SK-N-SH (cell line): Measurements from ENCODE around the gene CREG1. TPM values are rescaled to one million over a fixed set of nuclear protein-coding genes. Genes with fewer than 3 reads are reported as not detected.

ENCODE experiments used
- CTCF ChIA-PET: fragments of 300-600, 350-600 bp; formaldehyde crosslinking; extraction: SDS; loops from one replicate; lab custom pipeline; 2021; lab: Yijun Ruan, JAX
- POLR2A ChIA-PET: fragments of 350-600 bp; sonication (Branson Sonifier 250); formaldehyde crosslinking; extraction: SDS; loops from one replicate; lab custom pipeline; 2020; ENCODE audit warnings: antibody characterized with exemption, inconsistent platforms; lab: Yijun Ruan, JAX
- DNase-seq: peaks from one replicate; pipeline ENCODE4 v3.0.0; 2012
- H2AFZ ChIP-seq: fragments of 200-600 bp; sonication (generic); 2 replicates; pipeline ENCODE4 v1.8.1; 2016; ENCODE audit warnings: antibody characterized with exemption, mild to moderate bottlenecking, low read depth
- H3F3A ChIP-seq: fragments of 200-600 bp; sonication (generic); replicated peaks from 2 replicates; pipeline ENCODE3; 2016; ENCODE audit warnings: antibody characterized with exemption, mild to moderate bottlenecking; ENCODE audit not compliant: insufficient read depth
- H3K27ac ChIP-seq, 2 experiments: fragments of 200-500 bp in 1 of 2; fragments of 200-600 bp in 1 of 2; sonication (Bioruptor generic) in 1 of 2; sonication (generic), shearing (Covaris generic) in 1 of 2; 2 replicates each; pipeline versions ENCODE4 v1.5.1 to v1.6.1; 2014 to 2016; ENCODE audit warnings: low read depth in 2 of 2, inconsistent platforms in 1 of 2, low read length in 1 of 2, mild to moderate bottlenecking in 1 of 2, mixed read lengths in 1 of 2
- H3K27me3 ChIP-seq: fragments of 200-600 bp; sonication (generic), shearing (Covaris generic); 2 replicates; pipeline ENCODE4 v1.6.1; 2016; ENCODE audit warnings: mixed run types; ENCODE audit not compliant: insufficient read depth
- H3K36me3 ChIP-seq, 2 experiments: fragments of 200-500 bp in 1 of 2; fragments of 200-600 bp in 1 of 2; sonication (Bioruptor generic) in 1 of 2; sonication (generic) in 1 of 2; replicated peaks in 1 of 2; 2 replicates each; pipeline versions ENCODE3 to v1.5.1; 2014 to 2016; ENCODE audit warnings: low read length in 1 of 2, mild to moderate bottlenecking in 1 of 2; ENCODE audit not compliant: insufficient read depth in 2 of 2, control insufficient read depth in 1 of 2
- H3K4me1 ChIP-seq, 2 experiments: fragments of 200-500 bp in 1 of 2; fragments of 200-600 bp in 1 of 2; sonication (Bioruptor generic) in 1 of 2; sonication (generic), shearing (Covaris generic) in 1 of 2; 2 replicates each; pipeline versions ENCODE4 v1.5.1 to v1.6.1; 2014 to 2016; ENCODE audit warnings: low read depth in 1 of 2, low read length in 1 of 2, mixed run types in 1 of 2; ENCODE audit not compliant: insufficient read depth in 2 of 2, control insufficient read depth in 1 of 2
- H3K4me2 ChIP-seq: fragments of 200-600 bp; sonication (generic), shearing (Covaris generic); 2 replicates; pipeline ENCODE4 v1.6.1; 2017; ENCODE audit warnings: mixed run types
- H3K4me3 ChIP-seq, 2 experiments: fragments of 200-500 bp in 1 of 2; fragments of 200-600 bp in 1 of 2; sonication (Bioruptor generic) in 1 of 2; sonication (generic), shearing (Covaris generic) in 1 of 2; 2 replicates each; pipeline versions ENCODE4 v1.5.1 to v1.8.1; 2014 to 2016; ENCODE audit warnings: low read depth in 2 of 2, inconsistent platforms in 1 of 2, low read length in 1 of 2, mild to moderate bottlenecking in 1 of 2, mixed read lengths in 1 of 2, moderate library complexity in 1 of 2
- H3K79me2 ChIP-seq: fragments of 200-600 bp; sonication (generic); 2 replicates; pipeline ENCODE4 v1.8.1; 2017; ENCODE audit warnings: mild to moderate bottlenecking; ENCODE audit not compliant: insufficient read depth
- H3K9ac ChIP-seq: fragments of 200-600 bp; sonication (generic); 2 replicates; pipeline ENCODE4 v1.6.1; 2017; ENCODE audit warnings: mixed run types
- H3K9me2 ChIP-seq: fragments of 200-600 bp; sonication (generic); 2 replicates; pipeline ENCODE4 v1.6.1; 2017; ENCODE audit warnings: mixed run types
- H3K9me3 ChIP-seq: fragments of 200-600 bp; sonication (generic); 2 replicates; pipeline ENCODE4 v1.6.1; 2017; ENCODE audit warnings: mixed run types, mild to moderate bottlenecking, moderate library complexity
- H4K20me1 ChIP-seq: fragments of 200-600 bp; sonication (generic); 2 replicates; pipeline ENCODE4 v1.6.1; 2017; ENCODE audit warnings: mild to moderate bottlenecking, mixed run types; ENCODE audit not compliant: insufficient read depth
- FOXM1 ChIP-seq: IDR thresholded peaks from 2 replicates; pipeline ENCODE4 v1.4.0; 2012; ENCODE audit warnings: low read depth, mild to moderate bottlenecking
- JUND ChIP-seq: IDR thresholded peaks from 2 replicates; pipeline ENCODE4 v1.4.0; 2012
- RAD21 ChIP-seq: IDR thresholded peaks from 2 replicates; pipeline ENCODE4 v1.6.1; 2012; ENCODE audit warnings: mild to moderate bottlenecking, low read length
- SMC3 ChIP-seq: IDR thresholded peaks from 2 replicates; pipeline ENCODE4 v1.6.1; 2012; ENCODE audit warnings: low read depth, low read length, improper control_type of control experiment
- TCF12 ChIP-seq: IDR thresholded peaks from 2 replicates; pipeline ENCODE4 v1.4.0; 2012
- TEAD4 ChIP-seq: IDR thresholded peaks from 2 replicates; pipeline ENCODE4 v1.4.0; 2012; ENCODE audit warnings: mild to moderate bottlenecking, borderline replicate concordance; ENCODE audit not compliant: insufficient read depth
- WGBS: methylation state at CpG from one replicate; pipeline ENCODE4 v1.1.6; 2017; ENCODE audit warnings: low lambda C conversion rate; 5-methylcytosine and 5-hydroxymethylcytosine counted together
- polyA plus RNA-seq, 3 experiments: library from polyadenylated mRNA; depleted of rRNA; stranded (reverse); fragments of >200 nt; gene quantifications; 2 replicates each; pipeline ENCODE4 v1.2.3, GENCODE V29; 2012
- TF ChIP-seq, protein P1 (sequence below): IDR thresholded peaks from 2 replicates; pipeline ENCODE4 v1.4.0; 2012; ENCODE audit warnings: low read depth, borderline replicate concordance
- TF ChIP-seq, protein P2 (sequence below): fragments of 200-600 bp; sonication (generic); IDR thresholded peaks from 2 replicates; pipeline ENCODE4 v1.6.1; 2017; ENCODE audit warnings: antibody characterized with exemption, mild to moderate bottlenecking, moderate library complexity

CREG1 gene
- polyA plus RNA-seq, 1 of the 3 experiments (the other 2 are of a cell fraction), result 26.1 TPM

DNA sequence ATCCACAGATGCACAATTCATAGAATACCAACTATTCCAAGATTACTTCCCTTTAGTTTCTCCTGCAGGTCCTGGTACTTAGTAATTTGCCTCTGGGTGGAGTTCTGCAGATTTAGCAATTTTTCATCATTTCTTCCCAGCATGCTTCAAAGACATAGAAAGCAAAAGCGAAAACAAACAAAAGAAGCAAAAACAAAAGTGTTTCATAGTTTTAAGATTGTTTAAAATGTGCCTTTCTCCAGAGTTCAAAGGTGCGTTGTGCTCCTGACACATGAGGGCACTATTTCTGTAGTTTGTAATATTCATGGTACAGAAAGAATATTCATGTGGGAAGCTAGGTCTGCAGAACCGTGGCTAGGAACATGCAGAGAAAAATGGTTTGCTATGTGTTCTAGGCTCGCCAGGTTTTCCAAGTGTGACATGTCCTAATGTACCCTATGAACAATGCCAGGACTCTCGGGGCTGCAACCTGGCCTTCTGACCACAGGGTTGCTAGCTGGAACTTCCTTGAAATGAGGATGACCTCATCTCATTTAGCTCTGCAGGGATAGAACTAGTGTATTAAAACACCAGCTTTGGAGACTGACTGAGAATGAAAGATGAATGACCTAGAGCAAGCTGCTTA, 46.5 kb upstream of the CREG1 start:
- no peak overlapping the region for H3K4me2 ChIP-seq

DNA sequence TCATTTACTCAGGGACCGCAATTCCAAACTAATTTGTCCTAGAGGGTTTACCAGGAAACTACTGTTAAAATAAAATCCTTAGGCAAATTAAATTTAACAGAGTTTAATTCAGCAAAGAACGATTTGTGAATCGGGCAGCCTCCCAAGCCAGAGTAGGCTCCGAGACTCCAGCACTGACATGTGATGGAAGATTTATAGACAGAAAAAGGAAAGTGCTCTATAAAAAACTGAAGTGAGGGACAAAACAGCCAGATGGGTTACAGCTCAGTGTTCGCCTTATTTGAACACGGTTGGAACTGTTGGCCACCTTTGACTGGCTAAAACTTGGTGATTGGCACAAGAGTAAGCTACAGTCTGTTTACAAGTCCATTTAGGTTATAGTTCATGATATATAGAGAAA, 41.3 kb upstream of the CREG1 start:
- no peaks in the 10 kb centered on the region for H3F3A ChIP-seq
- WGBS, result 38% methylated on average over 6 of the region's 6 CpGs
- no peak for DNase-seq
- no peaks in the 10 kb centered on the region for H3K9me2 ChIP-seq
- H3K4me2 ChIP-seq, result no peak overlapping the region; the same call in 1 of the 2 replicates
- H4K20me1 ChIP-seq, result no peaks in the 10 kb centered on the region
- H3K79me2 ChIP-seq, result no peaks in the 10 kb centered on the region
- ChIA-PET CTCF (interaction anchor here (0.9 to 2.6 kb wide), 5 partner anchors 11 to 103 kb away, joined by 3 to 19 read pairs (median 3); no protein-coding TSS in a partner anchor), POLR2A (no interaction called here)
- no peaks in the 10 kb centered on the region for H3K9me3 ChIP-seq
- no peak overlapping the region for H3K4me3 ChIP-seq
- no peaks in the 10 kb centered on the region; a peak in 1 of 4 replicates for H3K4me1 ChIP-seq
- no peak overlapping the region for H3K27ac ChIP-seq
- H3K9ac ChIP-seq, result no peak overlapping the region
- TF ChIP-seq, protein P1, sequence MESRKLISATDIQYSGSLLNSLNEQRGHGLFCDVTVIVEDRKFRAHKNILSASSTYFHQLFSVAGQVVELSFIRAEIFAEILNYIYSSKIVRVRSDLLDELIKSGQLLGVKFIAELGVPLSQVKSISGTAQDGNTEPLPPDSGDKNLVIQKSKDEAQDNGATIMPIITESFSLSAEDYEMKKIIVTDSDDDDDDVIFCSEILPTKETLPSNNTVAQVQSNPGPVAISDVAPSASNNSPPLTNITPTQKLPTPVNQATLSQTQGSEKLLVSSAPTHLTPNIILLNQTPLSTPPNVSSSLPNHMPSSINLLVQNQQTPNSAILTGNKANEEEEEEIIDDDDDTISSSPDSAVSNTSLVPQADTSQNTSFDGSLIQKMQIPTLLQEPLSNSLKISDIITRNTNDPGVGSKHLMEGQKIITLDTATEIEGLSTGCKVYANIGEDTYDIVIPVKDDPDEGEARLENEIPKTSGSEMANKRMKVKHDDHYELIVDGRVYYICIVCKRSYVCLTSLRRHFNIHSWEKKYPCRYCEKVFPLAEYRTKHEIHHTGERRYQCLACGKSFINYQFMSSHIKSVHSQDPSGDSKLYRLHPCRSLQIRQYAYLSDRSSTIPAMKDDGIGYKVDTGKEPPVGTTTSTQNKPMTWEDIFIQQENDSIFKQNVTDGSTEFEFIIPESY, result no peak
- no peak for TF ChIP-seq SMC3
- TF ChIP-seq TEAD4, result no peak
- no peak overlapping the region for H2AFZ ChIP-seq
- H3K27me3 ChIP-seq, result peaks cover 3% of the 10 kb centered on the region; the same call in 1 of the 2 replicates
- no peaks in the 10 kb centered on the region for H3K36me3 ChIP-seq

More for the DNA sequence above, 46.5 kb upstream of the CREG1 start:
- H3K4me1 ChIP-seq, result peaks cover 0 to 6% of the 10 kb centered on the region in 2 experiments; a peak in 1 of 4 replicates
- DNase-seq, result peak; percentile 38
- no peaks in the 10 kb centered on the region for H3K9me3 ChIP-seq
- CTCF ChIA-PET, result interaction anchor here (0.6 to 6.0 kb wide), 26 partner anchors 9 to 1003 kb away, joined by 3 to 80 read pairs (median 4); no protein-coding TSS in a partner anchor
- POLR2A ChIA-PET, result interaction anchor here (0.5 to 1.2 kb wide), 2 partner anchors 88 to 101 kb away, joined by 3 to 4 read pairs; no protein-coding TSS in a partner anchor
- H3K9ac ChIP-seq, result no peak overlapping the region
- no peak overlapping the region; the same call in 1 of the 2 replicates for H2AFZ ChIP-seq
- H3K27me3 ChIP-seq, result no peaks in the 10 kb centered on the region; the same call in 1 of the 2 replicates
- no peaks in the 10 kb centered on the region for H3K36me3 ChIP-seq
- WGBS, result 39% methylated on average over 5 of the region's 5 CpGs
- no peaks in the 10 kb centered on the region for H3K79me2 ChIP-seq
- TF ChIP-seq SMC3, result peak; percentile 81
- TF ChIP-seq FOXM1, result no peak
- TF ChIP-seq RAD21, result peak; percentile 79
- no peak for TF ChIP-seq TCF12
- TF ChIP-seq, protein P2, sequence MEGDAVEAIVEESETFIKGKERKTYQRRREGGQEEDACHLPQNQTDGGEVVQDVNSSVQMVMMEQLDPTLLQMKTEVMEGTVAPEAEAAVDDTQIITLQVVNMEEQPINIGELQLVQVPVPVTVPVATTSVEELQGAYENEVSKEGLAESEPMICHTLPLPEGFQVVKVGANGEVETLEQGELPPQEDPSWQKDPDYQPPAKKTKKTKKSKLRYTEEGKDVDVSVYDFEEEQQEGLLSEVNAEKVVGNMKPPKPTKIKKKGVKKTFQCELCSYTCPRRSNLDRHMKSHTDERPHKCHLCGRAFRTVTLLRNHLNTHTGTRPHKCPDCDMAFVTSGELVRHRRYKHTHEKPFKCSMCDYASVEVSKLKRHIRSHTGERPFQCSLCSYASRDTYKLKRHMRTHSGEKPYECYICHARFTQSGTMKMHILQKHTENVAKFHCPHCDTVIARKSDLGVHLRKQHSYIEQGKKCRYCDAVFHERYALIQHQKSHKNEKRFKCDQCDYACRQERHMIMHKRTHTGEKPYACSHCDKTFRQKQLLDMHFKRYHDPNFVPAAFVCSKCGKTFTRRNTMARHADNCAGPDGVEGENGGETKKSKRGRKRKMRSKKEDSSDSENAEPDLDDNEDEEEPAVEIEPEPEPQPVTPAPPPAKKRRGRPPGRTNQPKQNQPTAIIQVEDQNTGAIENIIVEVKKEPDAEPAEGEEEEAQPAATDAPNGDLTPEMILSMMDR, result peak; percentile 75
- no peak for TF ChIP-seq JUND
- no peaks in the 10 kb centered on the region for H3F3A ChIP-seq
- H4K20me1 ChIP-seq, result no peaks in the 10 kb centered on the region
- no peaks in the 10 kb centered on the region for H3K9me2 ChIP-seq
- no peak overlapping the region for H3K27ac ChIP-seq
- H3K4me3 ChIP-seq, result no peak overlapping the region
